Measurements from ENCODE around the gene MMP25.

- TF ChIP-seq, protein P1, sequence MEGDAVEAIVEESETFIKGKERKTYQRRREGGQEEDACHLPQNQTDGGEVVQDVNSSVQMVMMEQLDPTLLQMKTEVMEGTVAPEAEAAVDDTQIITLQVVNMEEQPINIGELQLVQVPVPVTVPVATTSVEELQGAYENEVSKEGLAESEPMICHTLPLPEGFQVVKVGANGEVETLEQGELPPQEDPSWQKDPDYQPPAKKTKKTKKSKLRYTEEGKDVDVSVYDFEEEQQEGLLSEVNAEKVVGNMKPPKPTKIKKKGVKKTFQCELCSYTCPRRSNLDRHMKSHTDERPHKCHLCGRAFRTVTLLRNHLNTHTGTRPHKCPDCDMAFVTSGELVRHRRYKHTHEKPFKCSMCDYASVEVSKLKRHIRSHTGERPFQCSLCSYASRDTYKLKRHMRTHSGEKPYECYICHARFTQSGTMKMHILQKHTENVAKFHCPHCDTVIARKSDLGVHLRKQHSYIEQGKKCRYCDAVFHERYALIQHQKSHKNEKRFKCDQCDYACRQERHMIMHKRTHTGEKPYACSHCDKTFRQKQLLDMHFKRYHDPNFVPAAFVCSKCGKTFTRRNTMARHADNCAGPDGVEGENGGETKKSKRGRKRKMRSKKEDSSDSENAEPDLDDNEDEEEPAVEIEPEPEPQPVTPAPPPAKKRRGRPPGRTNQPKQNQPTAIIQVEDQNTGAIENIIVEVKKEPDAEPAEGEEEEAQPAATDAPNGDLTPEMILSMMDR (optimal IDR thresholded peaks at IDR 0.05 in 1 of 3, IDR thresholded peaks at IDR 0.05 in 1 of 3, conservative IDR thresholded peaks at IDR 0.05 in 1 of 3; ENCODE audit: extremely low read depth in 1 of 3, insufficient read depth in 2 of 3, low read length in 3 of 3), result peak in 2 of 3 experiments; percentile 41 to 69
- TF ChIP-seq EZH2 (IDR thresholded peaks at IDR 0.05; ENCODE audit: low read length), result no peak
Measured at GRCh38 chr16:3058139-3059030, 12.0 kb downstream of the MMP25 start.

All from keratinocyte (primary cell).